HepG2 (cell line): Measurements from ENCODE around the gene BATF. TPM values are rescaled to one million over a fixed set of nuclear protein-coding genes. Genes with fewer than 3 reads are reported as not detected.

Experiments used
- ATAC-seq: fragments of 200-7000 bp; cut with Tn5 transposase; 3 replicates; pipeline ENCODE4 v1.9.1; 2020; ENCODE audit warnings: mild to moderate bottlenecking, moderate library complexity
- BruUV-seq: library from RNA; stranded (reverse); fragments of 400-500 nt; replicated peaks from 2 replicates; lab custom pipeline; 2021; lab: Mats Ljungman, UMichigan
- CTCF ChIA-PET: fragments of 300-600 bp; formaldehyde crosslinking; extraction: SDS; loops from one replicate; lab custom pipeline; 2021; ENCODE audit warnings: low total read pairs, inconsistent platforms, low intra/inter-chr PET ratio; lab: Yijun Ruan, JAX
- POLR2A ChIA-PET: fragments of 350-600 bp; sonication (Branson Sonifier 250); formaldehyde crosslinking; loops from one replicate; lab custom pipeline; 2020; ENCODE audit warnings: antibody characterized with exemption, inconsistent platforms; lab: Yijun Ruan, JAX
- DNase-seq: peaks from one replicate; pipeline ENCODE4 v3.0.0-alpha.2; 2015; ENCODE audit warnings: low spot score
- FAIRE-seq: peaks from 3 replicates; lab custom pipeline; 2011; peaks lifted over from hg19 to GRCh38; lab: Jason Lieb, UNC
- H2AFZ ChIP-seq: one replicate; pipeline ENCODE4 v1.6.1; 2011; ENCODE audit warnings: low read length, inconsistent platforms
- H3K27ac ChIP-seq: fragments of 300-600 bp; 3 replicates; pipeline ENCODE4 v1.8.0; 2011; ENCODE audit warnings: mixed run types, mild to moderate bottlenecking, mixed read lengths, low read length, inconsistent platforms; ENCODE audit not compliant: insufficient read depth; ENCODE audit errors: extremely low read length
- H3K27me3 ChIP-seq, 2 experiments: fragments of 200-600 bp in 1 of 2; 2 replicates in 1 of 2; 3 replicates in 1 of 2; pipeline versions ENCODE4 v1.6.0 to v1.8.0; 2011; ENCODE audit warnings: low read length in 2 of 2, mild to moderate bottlenecking in 2 of 2, moderate library complexity in 2 of 2, inconsistent platforms in 1 of 2; ENCODE audit not compliant: insufficient read depth in 2 of 2, control insufficient read depth in 1 of 2
- H3K36me3 ChIP-seq, 2 experiments: fragments of 200-600 bp in 1 of 2; replicated peaks in 1 of 2; 2 replicates in 1 of 2; 3 replicates in 1 of 2; pipeline versions ENCODE4 v1.5.1 to v1.8.0; 2011; ENCODE audit warnings: low read length in 2 of 2, inconsistent platforms in 1 of 2; ENCODE audit not compliant: insufficient read depth in 2 of 2, control insufficient read depth in 1 of 2
- H3K4me1 ChIP-seq: 2 replicates; pipeline ENCODE4 v1.5.1; 2012; ENCODE audit warnings: low read length, inconsistent platforms; ENCODE audit not compliant: insufficient read depth
- H3K4me2 ChIP-seq: 2 replicates; pipeline ENCODE4 v1.6.0; 2011; ENCODE audit warnings: low read depth, low read length, inconsistent platforms
- H3K4me3 ChIP-seq, 3 experiments: fragments of 200-600 bp in 1 of 3; sonication (generic), shearing (Covaris generic) in 1 of 3; replicated peaks in 1 of 3; 2 replicates each; pipeline ENCODE4 v1.5.1; 2011 to 2016; ENCODE audit warnings: low read length in 3 of 3, inconsistent platforms in 2 of 3, low read depth in 2 of 3, mild to moderate bottlenecking in 2 of 3, control low read depth in 1 of 3, mixed read lengths in 1 of 3; ENCODE audit not compliant: insufficient read depth in 1 of 3
- H3K79me2 ChIP-seq: one replicate; pipeline ENCODE4 v1.6.1; 2011; ENCODE audit warnings: low read length, inconsistent platforms; ENCODE audit not compliant: insufficient read depth
- H3K9ac ChIP-seq: 2 replicates; pipeline ENCODE4 v1.6.0; 2011; ENCODE audit warnings: mild to moderate bottlenecking, low read depth, low read length, inconsistent platforms; ENCODE audit not compliant: insufficient read depth
- H3K9me3 ChIP-seq: 2 replicates; pipeline ENCODE4 v1.5.1; 2012; ENCODE audit warnings: mild to moderate bottlenecking, low read length
- H4K20me1 ChIP-seq: 2 replicates; pipeline ENCODE4 v1.6.0; 2011; ENCODE audit warnings: inconsistent platforms, mild to moderate bottlenecking, low read length, moderate library complexity; ENCODE audit not compliant: insufficient read depth
- ARID4A ChIP-seq: sonication (generic); formaldehyde crosslinking; IDR thresholded peaks from 2 replicates; pipeline ENCODE4 v1.5.0; 2020; ENCODE audit warnings: mild to moderate bottlenecking, missing genetic modification reagents, borderline replicate concordance
- ESRRA ChIP-seq: sonication (generic); formaldehyde crosslinking; IDR thresholded peaks from 2 replicates; pipeline ENCODE4 v1.5.1; 2020; ENCODE audit warnings: mild to moderate bottlenecking, low read depth, missing genetic modification reagents
- HOMEZ ChIP-seq: IDR thresholded peaks from 2 replicates; pipeline ENCODE4 v1.6.1; 2016; ENCODE audit warnings: low read depth
- MED1 ChIP-seq: sonication (generic); formaldehyde crosslinking; IDR thresholded peaks from 2 replicates; pipeline ENCODE4 v1.4.0; 2020; ENCODE audit warnings: missing genetic modification reagents
- MLXIP ChIP-seq: sonication (generic); formaldehyde crosslinking; IDR thresholded peaks from 2 replicates; pipeline ENCODE4 v1.9.0; 2021; ENCODE audit warnings: missing genetic modification reagents, borderline replicate concordance
- NONO ChIP-seq, 2 experiments: fragments of 450-650 bp in 1 of 2; sonication (generic) in 1 of 2; formaldehyde crosslinking in 1 of 2; IDR thresholded peaks in 1 of 2; conservative IDR thresholded peaks in 1 of 2; 2 replicates each; pipeline versions ENCODE4 v1.6.1 to v1.8.0; 2017 to 2022; ENCODE audit warnings: mild to moderate bottlenecking in 1 of 2, missing genetic modification reagents in 1 of 2, moderate library complexity in 1 of 2
- PAX8 ChIP-seq: sonication (generic); formaldehyde crosslinking; IDR thresholded peaks from 2 replicates; pipeline ENCODE4 v1.8.0; 2022; ENCODE audit warnings: mild to moderate bottlenecking, missing genetic modification reagents, borderline replicate concordance
- POLR2G ChIP-seq: fragments of 200-400 bp; formaldehyde crosslinking; IDR thresholded peaks from 2 replicates; pipeline ENCODE4 v1.6.1; 2018; ENCODE audit warnings: mild to moderate bottlenecking, low read depth, low read length, moderate library complexity
- RAD21 ChIP-seq: fragments of 450-650 bp; formaldehyde crosslinking; IDR thresholded peaks from 2 replicates; pipeline ENCODE4 v1.5.0; 2020; ENCODE audit warnings: mild to moderate bottlenecking
- SIN3A ChIP-seq: IDR thresholded peaks from 2 replicates; pipeline ENCODE4 v1.6.1; 2011; ENCODE audit warnings: low read depth, mild to moderate bottlenecking, control low read depth, low read length, borderline replicate concordance
- ZMYM3 ChIP-seq: sonication (generic); formaldehyde crosslinking; IDR thresholded peaks from 2 replicates; pipeline ENCODE4 v1.5.1; 2020; ENCODE audit warnings: mild to moderate bottlenecking, missing genetic modification reagents
- ZNF10 ChIP-seq: sonication (generic); formaldehyde crosslinking; IDR thresholded peaks from 2 replicates; pipeline ENCODE4 v1.4.0; 2020; ENCODE audit warnings: mild to moderate bottlenecking, low read depth, missing genetic modification reagents, borderline replicate concordance
- ZNF329 ChIP-seq: sonication (generic); formaldehyde crosslinking; IDR thresholded peaks from 2 replicates; pipeline ENCODE4 v1.9.0; 2021; ENCODE audit warnings: low read depth, mild to moderate bottlenecking, missing genetic modification reagents
- ZNF557 ChIP-seq: sonication (generic); formaldehyde crosslinking; IDR thresholded peaks from 2 replicates; pipeline ENCODE4 v1.4.0; 2020; ENCODE audit warnings: missing genetic modification reagents
- WGBS: methylation state at CpG from one replicate; pipeline ENCODE4 v1.1.6; 2017; ENCODE audit warnings: low lambda C conversion rate; 5-methylcytosine and 5-hydroxymethylcytosine counted together
- in situ Hi-C: cut with HindIII; loops from 2 replicates; pipeline ENCODE4 v1.10.0; 2017; ENCODE audit warnings: low pct_unique_long_range_greater_than_20kb; ENCODE audit not compliant: extremely low pct_ligation_motif_present
- intact Hi-C: fragments of 100-400 bp; cut with micrococcal nuclease; formaldehyde crosslinking; loops from one replicate; pipeline ENCODE4 v1.10.0; 2022; ENCODE audit not compliant: unreplicated experiment
- polyA plus RNA-seq, 8 experiments: library from polyadenylated mRNA; depleted of rRNA in 3 of 8; stranded (reverse) in 7 of 8; unstranded in 1 of 8; fragments of >200 nt; fragmentation: Illumina TruSeq in 4 of 8; extraction: Trizol in 4 of 8; gene quantifications; 2 replicates each; pipeline versions ENCODE4 v1.2.1 to v1.2.3, GENCODE V29; 2011 to 2016; ENCODE audit warnings: low read depth in 4 of 8, missing spikeins in 1 of 8, mixed read lengths in 1 of 8; ENCODE audit not compliant: insufficient read depth in 1 of 8
- total RNA-seq, 5 experiments: library from RNA; depleted of rRNA; stranded (reverse); fragments of >200 nt; fragmentation: Illumina TruSeq; extraction: Trizol; gene quantifications; 2 replicates each; pipeline ENCODE4 v1.2.3, GENCODE V29; 2016; ENCODE audit warnings: low read depth in 1 of 5

Gene BATF
- total and polyA plus RNA-seq, 2 of the 13 experiments (the other 11 are each of a cell fraction or from before 2014, with no cell fraction given), result 0.22 to 0.37 TPM

- Histone ChIP-seq H3K79me2 (peaks cover 18% of the 10 kb centered on the region), H4K20me1 (no peaks in the 10 kb centered on the region), H3K9me3 (no peaks in the 10 kb centered on the region), H3K4me2 (peak overlapping the region; percentile 96), H3K4me3 (peak overlapping the region; percentile 64 to 91 (median 82)), H3K27me3 (no peaks in the 10 kb centered on the region; a peak in 1 of 5 replicates), H3K27ac (peak overlapping the region; percentile 47), H3K36me3 (no peaks in the 10 kb centered on the region), H2AFZ (peak overlapping the region; percentile 36), H3K4me1 (peaks cover 48% of the 10 kb centered on the region), H3K9ac (peak overlapping the region; percentile 73)
- intact Hi-C loops, result loop anchor here (5.0 kb wide), 1 partner anchor 403 kb away; the partner anchor contains the start of gene TGFB3
- DNase-seq (peak; percentile 31), FAIRE-seq (no peak), ATAC-seq (peak; percentile 57)
- in situ Hi-C loops, result loop anchor here (5.0 kb wide), 1 partner anchor 73 kb away; no protein-coding TSS in a partner anchor
- 3% methylated on average over 6 of the region's 21 CpGs for WGBS
- BruUV-seq, result TSS peak; percentile 73
- POLR2A ChIA-PET, result interaction anchor here (1.1 to 6.1 kb wide), 7 partner anchors 16 to 81 kb away, joined by 3 to 127 read pairs (median 11); partner anchors contain the start of genes ERG28 and TTLL5
- CTCF ChIA-PET, result interaction anchor here (4.4 kb wide), 1 partner anchor 74 kb away, joined by 123 read pairs; no protein-coding TSS in a partner anchor
- TF ChIP-seq POLR2G, result no peak
- TF ChIP-seq ZNF557 (CRISPR knock-in tag), result no peak
- no peak for TF ChIP-seq MLXIP (CRISPR knock-in tag)
- no peak for TF ChIP-seq ESRRA
- TF ChIP-seq MED1 (CRISPR knock-in tag), result 0 out of 2 replicates have a peak, but pooled peaks have one; percentile 2
- peak; percentile 36; the same call in 1 of the 2 replicates for TF ChIP-seq ZMYM3
- no peak for TF ChIP-seq ZNF10 (CRISPR knock-in tag)
- TF ChIP-seq RAD21, result 0 out of 2 replicates have a peak, but pooled peaks have one; percentile 22
- TF ChIP-seq HOMEZ (CRISPR knock-in tag), result no peak
- TF ChIP-seq ZNF329 (CRISPR knock-in tag), result no peak
- peak; percentile 5; the same call in 1 of the 2 replicates for TF ChIP-seq SIN3A
- TF ChIP-seq ARID4A (CRISPR knock-in tag), result peak; percentile 40; the same call in 1 of the 2 replicates
- TF ChIP-seq NONO (IDR thresholded peaks at IDR 0.05), result no peak
- 0 out of 2 replicates have a peak, but pooled peaks have one; percentile 39 for TF ChIP-seq NONO (CRISPR knock-in tag; conservative IDR thresholded peaks at IDR 0.05)
- TF ChIP-seq PAX8 (CRISPR knock-in tag), result 0 out of 2 replicates have a peak, but pooled peaks have one; percentile 6
These were observed 56.6 kb downstream of the BATF start for GRCh38 chr14:75578786-75579337.
